Measurements from ENCODE around the gene OXSR1.
A peak's percentile ranks its signal among the peaks of the same experiment; 100 is the strongest.

The OXSR1 gene

GRCh38 chr3:38254872-38255271 lies 89.5 kb downstream of the OXSR1 start:
- Histone ChIP-seq H3K4me3 (no peak overlapping the region), H3K27ac (no peak overlapping the region)

- Histone ChIP-seq H3K4me3 (no peak overlapping the region), H3K27ac (no peak overlapping the region)
Measured at GRCh38 chr3:38255627-38256026, 90.3 kb downstream of the OXSR1 start.

GRCh38 chr3:38257583-38257982 lies 92.2 kb downstream of the OXSR1 start:
- no peak overlapping the region for H3K4me3 ChIP-seq
- H3K27ac ChIP-seq = no peak overlapping the region

GRCh38 chr3:38260474-38260873 lies 95.1 kb downstream of the OXSR1 start:
- Histone ChIP-seq H3K27ac (no peak overlapping the region), H3K4me3 (no peak overlapping the region)

- Histone ChIP-seq H3K27ac (peak overlapping the region in 1 of 21 experiments; percentile 38), H3K4me3 (no peak overlapping the region)
Measured at GRCh38 chr3:38264353-38264771, 99.0 kb downstream of the OXSR1 start.

GRCh38 chr3:38264779-38265178 lies 99.4 kb downstream of the OXSR1 start:
- H3K4me3 ChIP-seq = no peak overlapping the region
- H3K27ac ChIP-seq = peak overlapping the region in 1 of 21 experiments; percentile 38

GRCh38 chr3:38265604-38266307 lies 100.4 kb downstream of the OXSR1 start, which contains the start of gene SLC22A13:
SLC22A13 (plus strand) TSS chr3:38265812; CDS start chr3:38265861, 49 bp downstream.
- H3K4me3 ChIP-seq = no peak within 1 kb of the TSS
- peak within 1 kb of the TSS in 1 of 21 experiments; percentile 38 for H3K27ac ChIP-seq

- Histone ChIP-seq H3K27ac (no peak overlapping the region), H3K4me3 (no peak overlapping the region)
Measured at GRCh38 chr3:38266810-38267209, 101.5 kb downstream of the OXSR1 start.

GRCh38 chr3:38267662-38268061 lies 102.3 kb downstream of the OXSR1 start:
- Histone ChIP-seq H3K4me3 (no peak overlapping the region), H3K27ac (no peak overlapping the region)

- Histone ChIP-seq H3K27ac (no peak overlapping the region), H3K4me3 (no peak overlapping the region)
Measured at GRCh38 chr3:38268087-38268486, 102.8 kb downstream of the OXSR1 start.

GRCh38 chr3:38268522-38268921 lies 103.2 kb downstream of the OXSR1 start:
- Histone ChIP-seq H3K27ac (no peak overlapping the region), H3K4me3 (no peak overlapping the region)

- Histone ChIP-seq H3K27ac (no peak overlapping the region), H3K4me3 (no peak overlapping the region)
Measured at GRCh38 chr3:38270606-38271005, 105.3 kb downstream of the OXSR1 start.

- Histone ChIP-seq H3K27ac (no peak overlapping the region), H3K4me3 (no peak overlapping the region)
Measured at GRCh38 chr3:38271553-38271952, 106.2 kb downstream of the OXSR1 start.

- Histone ChIP-seq H3K27ac (no peak overlapping the region), H3K4me3 (no peak overlapping the region)
Measured at GRCh38 chr3:38274864-38275649, 109.7 kb downstream of the OXSR1 start.

- H3K4me3 ChIP-seq = no peak overlapping the region
- no peak overlapping the region for H3K27ac ChIP-seq
Measured at GRCh38 chr3:38275658-38276057, 110.3 kb downstream of the OXSR1 start.

GRCh38 chr3:38276081-38276916 lies 111.0 kb downstream of the OXSR1 start:
- no peak overlapping the region for H3K4me3 ChIP-seq
- no peak overlapping the region for H3K27ac ChIP-seq

- H3K4me3 ChIP-seq = no peak overlapping the region
Measured at GRCh38 chr3:38276917-38277630, 111.7 kb downstream of the OXSR1 start.

GRCh38 chr3:38278841-38279240 lies 113.5 kb downstream of the OXSR1 start:
- no peak overlapping the region for H3K27ac ChIP-seq

More at GRCh38 chr3:38276917-38277630, 111.7 kb downstream of the OXSR1 start:
- H3K27ac ChIP-seq = no peak overlapping the region

GRCh38 chr3:38281895-38282686 lies 116.8 kb downstream of the OXSR1 start, which contains the start of gene SLC22A14:
SLC22A14 (plus strand) TSS chr3:38282294; CDS start chr3:38306027, 23,733 bp downstream.
- Histone ChIP-seq H3K27ac (peak within 1 kb of the TSS in 2 of 21 experiments; percentile 12 to 25), H3K4me3 (no peak within 1 kb of the TSS)

More at GRCh38 chr3:38278841-38279240, 113.5 kb downstream of the OXSR1 start:
- H3K4me3 ChIP-seq = no peak overlapping the region

Measured in skin epidermis (tissue), 12 donors.